ENCODE data around the gene ATG16L2. TPM values are rescaled to one million over a fixed set of nuclear protein-coding genes. Genes with fewer than 3 reads are reported as not detected.

Gene ATG16L2
- polyA plus RNA-seq, 1 donor (not counting 4 experiments of a cell fraction or from before 2014, with no cell fraction given): 9.9 TPM

GRCh38 chr11:72783144-72783905, 30.9 kb upstream of the ATG16L2 start:
- dilution Hi-C loops (cut with MboI; ENCODE audit: extremely low pct_ligation_motif_present, low sequenced_read_pairs): no loop called here
- Histone ChIP-seq H3K4me3 (ENCODE audit: control insufficient read depth in 2 of 3, extremely low read depth in 1 of 3, insufficient read depth in 2 of 3, low read depth in 1 of 3, low read length in 3 of 3) (no peak overlapping the region), H3K4me2 (ENCODE audit: control insufficient read depth, extremely low read depth, insufficient read depth, low read depth, low read length) (no peak overlapping the region), H3K36me3 (ENCODE audit: control insufficient read depth in 2 of 2, extremely low read depth in 1 of 2, insufficient read depth in 2 of 2, low read length in 2 of 2) (no peaks in the 10 kb centered on the region), H2AFZ (ENCODE audit: control insufficient read depth, low read length) (no peak overlapping the region), H3K27me3 (ENCODE audit: control insufficient read depth, extremely low read depth, insufficient read depth, low read length) (no peaks in the 10 kb centered on the region), H3K9ac (ENCODE audit: control insufficient read depth, extremely low read depth, insufficient read depth, low read length) (no peak overlapping the region), H4K20me1 (ENCODE audit: control insufficient read depth, extremely low read depth, insufficient read depth, low read length) (no peaks in the 10 kb centered on the region), H3K4me1 (ENCODE audit: control insufficient read depth, extremely low read depth, insufficient read depth, low read length) (peaks cover 19% of the 10 kb centered on the region), H3K9me1 (ENCODE audit: control insufficient read depth, extremely low read depth, insufficient read depth, low read length) (no peaks in the 10 kb centered on the region), H3K27ac (ENCODE audit: control insufficient read depth, insufficient read depth, low read length) (no peak overlapping the region), H3K79me2 (ENCODE audit: control insufficient read depth, insufficient read depth, low read length) (no peaks in the 10 kb centered on the region), H3K9me3 (ENCODE audit: control insufficient read depth, low read depth, low read length) (no peaks in the 10 kb centered on the region)
- TF ChIP-seq EZH2 (IDR thresholded peaks at IDR 0.05; ENCODE audit: low read length): no peak
- TF ChIP-seq, protein P1, sequence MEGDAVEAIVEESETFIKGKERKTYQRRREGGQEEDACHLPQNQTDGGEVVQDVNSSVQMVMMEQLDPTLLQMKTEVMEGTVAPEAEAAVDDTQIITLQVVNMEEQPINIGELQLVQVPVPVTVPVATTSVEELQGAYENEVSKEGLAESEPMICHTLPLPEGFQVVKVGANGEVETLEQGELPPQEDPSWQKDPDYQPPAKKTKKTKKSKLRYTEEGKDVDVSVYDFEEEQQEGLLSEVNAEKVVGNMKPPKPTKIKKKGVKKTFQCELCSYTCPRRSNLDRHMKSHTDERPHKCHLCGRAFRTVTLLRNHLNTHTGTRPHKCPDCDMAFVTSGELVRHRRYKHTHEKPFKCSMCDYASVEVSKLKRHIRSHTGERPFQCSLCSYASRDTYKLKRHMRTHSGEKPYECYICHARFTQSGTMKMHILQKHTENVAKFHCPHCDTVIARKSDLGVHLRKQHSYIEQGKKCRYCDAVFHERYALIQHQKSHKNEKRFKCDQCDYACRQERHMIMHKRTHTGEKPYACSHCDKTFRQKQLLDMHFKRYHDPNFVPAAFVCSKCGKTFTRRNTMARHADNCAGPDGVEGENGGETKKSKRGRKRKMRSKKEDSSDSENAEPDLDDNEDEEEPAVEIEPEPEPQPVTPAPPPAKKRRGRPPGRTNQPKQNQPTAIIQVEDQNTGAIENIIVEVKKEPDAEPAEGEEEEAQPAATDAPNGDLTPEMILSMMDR (optimal IDR thresholded peaks at IDR 0.05 in 1 of 3, IDR thresholded peaks at IDR 0.05 in 1 of 3, conservative IDR thresholded peaks at IDR 0.05 in 1 of 3; ENCODE audit: extremely low read depth in 1 of 3, insufficient read depth in 2 of 3, low read length in 3 of 3): no peak
- FAIRE-seq: no peak
- no peak for DNase-seq (ENCODE audit: low read depth, low spot score)

DNA sequence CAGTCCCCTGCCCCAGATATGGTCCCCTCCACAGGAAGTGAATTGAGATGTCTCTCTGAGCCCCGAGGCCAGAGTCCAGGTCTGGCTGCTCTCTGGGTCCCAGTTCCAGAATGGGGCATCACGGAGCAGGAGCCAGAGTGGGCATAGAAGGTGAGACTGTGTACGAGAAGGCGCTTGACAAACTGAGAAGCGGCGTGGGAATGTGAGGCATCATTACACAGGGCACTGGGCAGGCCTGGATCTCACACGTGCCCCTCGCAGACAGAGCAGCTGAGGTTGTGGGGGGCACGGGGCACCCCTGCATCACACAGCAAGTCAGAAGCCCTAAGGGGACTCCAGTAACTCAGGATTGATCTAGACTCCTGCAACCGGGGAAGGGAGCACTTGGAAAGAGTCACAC, 29.5 kb upstream of the ATG16L2 start:
- H4K20me1 ChIP-seq (ENCODE audit: control insufficient read depth, extremely low read depth, insufficient read depth, low read length): no peaks in the 10 kb centered on the region
- H3K36me3 ChIP-seq (ENCODE audit: control insufficient read depth in 2 of 2, extremely low read depth in 1 of 2, insufficient read depth in 2 of 2, low read length in 2 of 2): no peaks in the 10 kb centered on the region
- H3K9ac ChIP-seq (ENCODE audit: control insufficient read depth, extremely low read depth, insufficient read depth, low read length): no peak overlapping the region
- no peak for DNase-seq (ENCODE audit: low read depth, low spot score)
- no peaks in the 10 kb centered on the region for H3K27me3 ChIP-seq (ENCODE audit: control insufficient read depth, extremely low read depth, insufficient read depth, low read length)
- TF ChIP-seq EZH2 (IDR thresholded peaks at IDR 0.05; ENCODE audit: low read length): no peak
- TF ChIP-seq, protein P1 (optimal IDR thresholded peaks at IDR 0.05 in 1 of 3, IDR thresholded peaks at IDR 0.05 in 1 of 3, conservative IDR thresholded peaks at IDR 0.05 in 1 of 3; ENCODE audit: extremely low read depth in 1 of 3, insufficient read depth in 2 of 3, low read length in 3 of 3): no peak
- peaks cover 24% of the 10 kb centered on the region for H3K4me1 ChIP-seq (ENCODE audit: control insufficient read depth, extremely low read depth, insufficient read depth, low read length)
- no peaks in the 10 kb centered on the region for H3K9me3 ChIP-seq (ENCODE audit: control insufficient read depth, low read depth, low read length)
- H3K4me3 ChIP-seq (ENCODE audit: control insufficient read depth in 2 of 3, extremely low read depth in 1 of 3, insufficient read depth in 2 of 3, low read depth in 1 of 3, low read length in 3 of 3): no peak overlapping the region
- H3K79me2 ChIP-seq (ENCODE audit: control insufficient read depth, insufficient read depth, low read length): no peaks in the 10 kb centered on the region
- H3K27ac ChIP-seq (ENCODE audit: control insufficient read depth, insufficient read depth, low read length): no peak overlapping the region
- H3K4me2 ChIP-seq (ENCODE audit: control insufficient read depth, extremely low read depth, insufficient read depth, low read depth, low read length): no peak overlapping the region
- dilution Hi-C loops (cut with MboI; ENCODE audit: extremely low pct_ligation_motif_present, low sequenced_read_pairs): no loop called here
- H2AFZ ChIP-seq (ENCODE audit: control insufficient read depth, low read length): no peak overlapping the region
- no peak for FAIRE-seq
- no peaks in the 10 kb centered on the region for H3K9me1 ChIP-seq (ENCODE audit: control insufficient read depth, extremely low read depth, insufficient read depth, low read length)

Data from keratinocyte (primary cell).